Transverse colon (tissue), 4 donors: ENCODE measurements around the gene STAG1. TPM values are rescaled to one million over a fixed set of nuclear protein-coding genes. Genes with fewer than 3 reads are reported as not detected.
A peak's percentile ranks its signal among the peaks of the same experiment; 100 is the strongest.

ENCODE experiments used
- DNase-seq: peaks from one replicate; pipeline ENCODE4 v3.0.0-alpha.2; 2019
- H3K27ac ChIP-seq, 4 donors: fragments of 200-600 bp; sonication (generic); 2 replicates each; pipeline ENCODE4 v1.5.1; 2016 to 2018; ENCODE audit warnings: inconsistent platforms in 4 of 4
- H3K27me3 ChIP-seq: fragments of 200-600 bp; sonication (generic); 2 replicates; pipeline ENCODE4 v1.5.1; 2017; ENCODE audit warnings: inconsistent platforms
- H3K36me3 ChIP-seq, 4 donors: fragments of 200-600 bp; sonication (generic); 2 replicates each; pipeline ENCODE4 v1.5.1; 2017 to 2019; ENCODE audit warnings: inconsistent platforms in 4 of 4
- H3K4me1 ChIP-seq, 4 donors: fragments of 200-600 bp; sonication (generic); 2 replicates each; pipeline ENCODE4 v1.5.1; 2017 to 2020; ENCODE audit warnings: inconsistent platforms in 4 of 4
- H3K4me3 ChIP-seq, 4 donors: fragments of 200-600 bp; sonication (generic); 1 replicate in 1 of 4; 2 replicates in 3 of 4; pipeline versions ENCODE4 v1.5.1 to v1.6.1; 2017 to 2019; ENCODE audit warnings: inconsistent platforms in 4 of 4
- H3K9me3 ChIP-seq, 2 donors: fragments of 200-600 bp; sonication (generic); 2 replicates each; pipeline ENCODE4 v1.5.1; 2017 to 2019; ENCODE audit warnings: inconsistent platforms in 2 of 2
- CTCF ChIP-seq, 5 experiments: fragments of 200-600 bp in 3 of 5; fragments of 450-650 bp in 2 of 5; sonication (generic) in 3 of 5; IDR thresholded peaks; 1 replicate in 2 of 5; 2 replicates in 3 of 5; pipeline ENCODE4 v1.5.1; 2016 to 2017; ENCODE audit warnings: antibody characterized with exemption in 5 of 5, inconsistent platforms in 3 of 5, mild to moderate bottlenecking in 2 of 5, moderate library complexity in 1 of 5
- EP300 ChIP-seq: sonication (generic); formaldehyde crosslinking; IDR thresholded peaks from one replicate; pipeline ENCODE4 v1.6.1; 2017; ENCODE audit warnings: antibody characterized with exemption, low read depth
- POLR2A ChIP-seq: fragments of 450-650 bp; IDR thresholded peaks from one replicate; pipeline ENCODE4 v1.6.1; 2016; ENCODE audit warnings: antibody characterized with exemption, mild to moderate bottlenecking, moderate library complexity
- POLR2AphosphoS5 ChIP-seq, 3 donors: sonication (generic); formaldehyde crosslinking; IDR thresholded peaks; one replicate each; pipeline ENCODE4 v1.6.1; 2016; ENCODE audit warnings: antibody characterized with exemption in 3 of 3
- WGBS, 2 donors: methylation state at CpG; one replicate each; pipeline ENCODE4 v1.1.5; 2018; ENCODE audit warnings: low coverage in 1 of 2; 5-methylcytosine and 5-hydroxymethylcytosine counted together
- in situ Hi-C, 4 donors: fragments of 200-750 bp; cut with MboI; loops; one replicate each; pipeline versions ENCODE4 v1.15.0 to v1.15.1; 2017; ENCODE audit warnings: low sequenced_read_pairs in 3 of 4, low pct_ligation_motif_present in 1 of 4, low pct_unique_long_range_greater_than_20kb in 1 of 4
- intact Hi-C: fragments of 100-400 bp; cut with DNase I; formaldehyde crosslinking; loops from one replicate; pipeline ENCODE4 v1.15.1; 2023; ENCODE audit warnings: low total_unique reads
- total RNA-seq, 4 donors: library from RNA; depleted of rRNA; stranded (reverse); fragments of >200 nt; gene quantifications; one replicate each; pipeline ENCODE4 v1.1.0, GENCODE V29; 2016

Gene STAG1
- total RNA-seq, 4 donors from 2014 or later = 14.5 to 57.2 (median 42.2) TPM

- Histone ChIP-seq H3K27ac (peak overlapping the region in 1 of 4 donors; percentile 41), H3K9me3 (no peaks in the 10 kb centered on the region), H3K4me3 (no peak overlapping the region), H3K36me3 (peaks cover 0 to 7% (median 0%) of the 10 kb centered on the region in 4 donors), H3K4me1 (no peaks in the 10 kb centered on the region), H3K27me3 (no peaks in the 10 kb centered on the region)
- DNase-seq = no peak
- WGBS, 2 donors = 84 to 86% methylated on average over 2 of the region's 2 CpGs
- no peak for TF ChIP-seq POLR2A
- no peak for TF ChIP-seq POLR2AphosphoS5 (IDR thresholded peaks at IDR 0.05)
- no peak for TF ChIP-seq CTCF (IDR thresholded peaks at IDR 0.05)
- no peak for TF ChIP-seq EP300
- intact Hi-C loops = no loop called here
- in situ Hi-C loops = no loop called here
Observed at GRCh38 chr3:136513367-136513766, 238.8 kb downstream of the STAG1 start.

- intact Hi-C loops = no loop called here
- H3K4me1 ChIP-seq = no peaks in the 10 kb centered on the region
- no peaks in the 10 kb centered on the region for H3K27me3 ChIP-seq
- H3K36me3 ChIP-seq = peaks cover 0 to 7% (median 0%) of the 10 kb centered on the region in 4 donors
- no peak for TF ChIP-seq POLR2A
- no peak for TF ChIP-seq POLR2AphosphoS5 (IDR thresholded peaks at IDR 0.05)
- TF ChIP-seq EP300 = no peak
- TF ChIP-seq CTCF (IDR thresholded peaks at IDR 0.05) = no peak
- 83% methylated on average over 1 of the region's 1 CpG; no CpG with 5 or more reads in 1 of the 2 donors for WGBS, 2 donors
- H3K4me3 ChIP-seq = no peak overlapping the region
- in situ Hi-C loops = no loop called here
- no peak overlapping the region for H3K27ac ChIP-seq
- H3K9me3 ChIP-seq = no peaks in the 10 kb centered on the region
- DNase-seq = no peak
Observed at GRCh38 chr3:136512381-136512780, 239.8 kb downstream of the STAG1 start.

GRCh38 chr3:136505676-136506075, 246.5 kb downstream of the STAG1 start:
- WGBS, 2 donors = 86% methylated on average over 1 of the region's 1 CpG
- no peak for DNase-seq
- H3K27ac ChIP-seq = no peak overlapping the region
- no peak overlapping the region for H3K4me3 ChIP-seq
- TF ChIP-seq CTCF (IDR thresholded peaks at IDR 0.05) (no peak), POLR2A (no peak), POLR2AphosphoS5 (IDR thresholded peaks at IDR 0.05) (no peak), EP300 (no peak)
- H3K36me3 ChIP-seq = no peaks in the 10 kb centered on the region
- intact Hi-C loops = no loop called here
- H3K27me3 ChIP-seq = no peaks in the 10 kb centered on the region
- H3K9me3 ChIP-seq = no peaks in the 10 kb centered on the region
- H3K4me1 ChIP-seq = no peaks in the 10 kb centered on the region
- in situ Hi-C loops = no loop called here

- no peak for DNase-seq
- in situ Hi-C loops = no loop called here
Observed at GRCh38 chr3:136503056-136503455, 249.1 kb downstream of the STAG1 start.

More at GRCh38 chr3:136503056-136503455, 249.1 kb downstream of the STAG1 start:
- no peak overlapping the region for H3K4me3 ChIP-seq
- H3K27me3 ChIP-seq = no peaks in the 10 kb centered on the region
- 70 to 76% methylated on average over 2 of the region's 2 CpGs for WGBS, 2 donors
- H3K9me3 ChIP-seq = no peaks in the 10 kb centered on the region
- H3K36me3 ChIP-seq = no peaks in the 10 kb centered on the region
- TF ChIP-seq CTCF (IDR thresholded peaks at IDR 0.05) = no peak
- no peak for TF ChIP-seq EP300
- no peak for TF ChIP-seq POLR2AphosphoS5 (IDR thresholded peaks at IDR 0.05)
- TF ChIP-seq POLR2A = no peak
- H3K27ac ChIP-seq = no peak overlapping the region
- H3K4me1 ChIP-seq = no peaks in the 10 kb centered on the region
- intact Hi-C loops = no loop called here
